AG04450 (cell line): ENCODE results near the gene DMD. TPM values are rescaled to one million over a fixed set of nuclear protein-coding genes. Genes with fewer than 3 reads are reported as not detected.

Source experiments
- CTCF ChIA-PET: fragments of 300-600, 350-600 bp; formaldehyde crosslinking; extraction: SDS; loops from one replicate; lab custom pipeline; 2022; ENCODE audit warnings: antibody characterized with exemption, inconsistent platforms; lab: Charles Lee
- POLR2A ChIA-PET: fragments of 350-600 bp; formaldehyde crosslinking; extraction: SDS; loops from one replicate; lab custom pipeline; 2021; ENCODE audit warnings: antibody characterized with exemption, inconsistent platforms; lab: Yijun Ruan, JAX
- DNase-seq: peaks from one replicate; pipeline ENCODE4 v3.0.0-alpha.2; 2011; ENCODE audit warnings: low read depth, low spot score
- H3K27ac ChIP-seq: one replicate; pipeline ENCODE4 v1.5.1; 2012; ENCODE audit warnings: low read depth, low read length, control low read depth
- H3K27me3 ChIP-seq: one replicate; pipeline ENCODE4 v1.6.0; 2012; ENCODE audit warnings: low read length; ENCODE audit not compliant: control insufficient read depth, insufficient read depth
- H3K4me3 ChIP-seq: 2 replicates; pipeline ENCODE4 v1.5.1; 2011; ENCODE audit warnings: mild to moderate bottlenecking, low read depth, low read length, control low read depth
- H3K9me3 ChIP-seq: 2 replicates; pipeline ENCODE4 v1.5.1; 2012; ENCODE audit warnings: low read length; ENCODE audit not compliant: control insufficient read depth, insufficient read depth
- CTCF ChIP-seq: IDR thresholded peaks from 2 replicates; pipeline ENCODE4 v1.5.1; 2011; ENCODE audit warnings: low read depth, low read length, control low read depth, inconsistent platforms
- polyA plus RNA-seq: library from polyadenylated mRNA; depleted of rRNA; stranded (reverse); fragments of >200 nt; gene quantifications from 2 replicates; pipeline ENCODE4 v1.2.3, GENCODE V29; 2011

Gene DMD
- polyA plus RNA-seq, 1 experiment, result 7.6 TPM

DNA sequence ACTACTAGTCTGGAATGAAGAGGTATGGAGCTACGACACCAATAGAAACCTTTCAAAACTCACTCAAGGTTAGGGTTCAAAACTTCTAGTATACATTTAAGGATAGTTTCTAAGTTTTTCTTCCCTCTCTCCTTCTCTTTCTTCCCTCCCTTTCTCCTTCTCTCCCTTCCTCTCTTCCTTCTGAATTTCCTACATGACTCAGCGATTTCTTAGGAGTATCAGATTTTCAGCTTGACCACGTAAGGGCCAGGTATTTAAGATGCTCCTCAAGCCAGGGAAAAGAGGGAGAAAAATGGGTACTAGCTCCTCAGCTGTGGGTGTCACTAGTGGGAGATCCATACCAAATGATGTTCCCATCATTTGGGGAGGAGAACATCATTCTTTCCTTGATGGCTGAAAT lies 2083.6 kb downstream of the DMD start:
- no peaks in the 10 kb centered on the region for H3K27me3 ChIP-seq
- no peak overlapping the region for H3K4me3 ChIP-seq
- ChIA-PET CTCF (no interaction called here), POLR2A (no interaction called here)
- DNase-seq, result no peak
- H3K9me3 ChIP-seq, result no peaks in the 10 kb centered on the region
- H3K27ac ChIP-seq, result no peak overlapping the region
- TF ChIP-seq CTCF, result no peak

DNA sequence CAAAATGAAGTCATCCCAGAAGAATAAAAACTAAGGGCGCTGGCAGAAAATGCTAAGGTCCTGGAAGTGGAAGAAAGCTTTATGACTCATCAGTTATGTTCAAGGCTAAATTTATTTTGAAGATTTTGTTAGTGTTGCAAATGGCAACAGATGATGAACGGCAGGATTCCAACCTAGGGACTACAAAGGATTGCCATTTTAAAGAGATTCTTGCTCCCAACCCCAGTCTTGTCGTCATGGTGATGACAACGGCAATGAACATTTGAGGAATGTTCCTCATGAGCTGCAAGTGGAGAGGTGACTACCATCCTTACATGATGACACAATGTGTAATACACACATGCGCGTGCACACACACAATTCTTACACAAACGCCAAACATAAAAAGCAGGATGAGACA lies 2085.1 kb downstream of the DMD start:
- no peak for DNase-seq
- POLR2A ChIA-PET, result no interaction called here
- Histone ChIP-seq H3K27ac (no peak overlapping the region), H3K9me3 (no peaks in the 10 kb centered on the region), H3K27me3 (no peaks in the 10 kb centered on the region), H3K4me3 (no peak overlapping the region)
- TF ChIP-seq CTCF, result no peak
- CTCF ChIA-PET, result no interaction called here

DNA sequence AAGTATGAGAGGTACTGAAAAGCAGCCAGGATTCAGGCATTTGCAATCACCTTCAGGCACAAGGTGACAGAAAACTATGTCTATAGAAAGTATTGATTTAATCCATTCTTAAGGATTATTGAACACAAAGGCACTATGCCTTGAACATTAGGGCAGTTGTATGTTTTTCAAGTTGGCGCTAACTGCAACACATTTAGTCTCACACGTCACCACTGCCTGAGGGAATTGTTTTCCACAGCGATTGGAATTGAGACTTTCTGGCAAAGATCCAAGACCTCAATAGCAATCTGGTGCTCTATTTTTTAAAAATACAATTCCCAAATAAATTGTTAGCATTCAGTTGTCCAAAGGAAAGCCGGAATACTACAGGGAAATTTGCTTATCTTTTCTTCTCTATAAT lies 2086.8 kb downstream of the DMD start:
- no peaks in the 10 kb centered on the region for H3K9me3 ChIP-seq

DNA sequence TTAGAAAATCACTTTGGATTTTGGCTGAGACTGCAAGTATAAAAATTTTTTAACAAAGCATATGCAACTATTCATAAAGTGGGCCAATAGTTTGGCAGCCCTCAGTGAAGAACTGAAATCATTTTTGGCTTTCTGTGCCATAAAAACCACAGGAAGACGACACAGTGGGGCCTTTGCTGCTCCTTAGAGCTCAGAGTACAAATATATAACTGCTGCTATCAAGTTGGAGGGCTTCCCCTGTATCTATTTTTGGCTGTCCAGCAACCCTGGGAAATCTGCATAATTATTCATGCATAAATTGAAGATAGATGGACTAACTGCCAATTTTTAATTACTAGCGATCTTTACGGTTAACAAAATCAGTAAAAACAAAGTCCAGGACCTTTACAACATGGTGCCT lies 2088.0 kb downstream of the DMD start:
- Histone ChIP-seq H3K27me3 (no peaks in the 10 kb centered on the region), H3K27ac (no peak overlapping the region), H3K9me3 (no peaks in the 10 kb centered on the region), H3K4me3 (no peak overlapping the region)
- DNase-seq, result no peak
- no peak for TF ChIP-seq CTCF
- CTCF ChIA-PET, result no interaction called here
- POLR2A ChIA-PET, result no interaction called here

More for the DNA sequence above, 2086.8 kb downstream of the DMD start:
- CTCF ChIA-PET, result no interaction called here
- TF ChIP-seq CTCF, result no peak
- POLR2A ChIA-PET, result no interaction called here
- Histone ChIP-seq H3K4me3 (no peak overlapping the region), H3K27ac (no peak overlapping the region), H3K27me3 (no peaks in the 10 kb centered on the region)
- no peak for DNase-seq

DNA sequence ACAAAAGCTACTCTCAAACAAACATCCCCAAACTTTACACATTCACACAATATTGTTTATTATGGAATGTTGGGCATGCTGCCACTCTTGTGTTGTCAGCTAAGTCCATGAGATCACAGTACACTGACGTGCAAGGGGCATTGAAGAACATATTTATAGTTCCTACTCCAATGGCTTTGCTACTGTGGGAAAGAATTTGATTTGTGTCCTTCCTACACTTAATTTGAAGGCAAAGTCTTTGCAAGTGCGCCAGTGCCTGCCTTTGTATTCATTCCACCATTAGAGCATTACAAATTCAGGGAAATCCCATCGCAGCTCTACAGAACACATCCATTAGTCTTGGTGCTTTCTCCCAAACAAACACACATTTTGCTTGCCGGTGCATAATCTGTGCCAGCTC lies 2094.1 kb downstream of the DMD start:
- no peak for TF ChIP-seq CTCF
- Histone ChIP-seq H3K27ac (no peak overlapping the region), H3K9me3 (no peaks in the 10 kb centered on the region), H3K27me3 (no peaks in the 10 kb centered on the region), H3K4me3 (no peak overlapping the region)
- POLR2A ChIA-PET, result no interaction called here
- CTCF ChIA-PET, result no interaction called here
- DNase-seq, result no peak
